NCI-H146 treated with DMSO at 0.1 percent for 48 hours (cell line): ENCODE data around the gene GPR15.
"Not testable (repeated sequence)": the region's sequence is repeated elsewhere in the genome, so short reads cannot be mapped to it uniquely, and the experiment has no call there.

ENCODE experiments used
- DNase-seq: peaks from one replicate; lab custom pipeline; 2025; ENCODE audit not compliant: unreplicated experiment; lab: John Stamatoyannopoulos, UW

GPR15 gene

GRCh38 chr3:98556164-98557130 is 24.7 kb downstream of the GPR15 start:
- no peak for DNase-seq

- no peak for DNase-seq
Observed at GRCh38 chr3:98557324-98558010, 25.7 kb downstream of the GPR15 start.

GRCh38 chr3:98558100-98558827 is 26.5 kb downstream of the GPR15 start:
- no peak for DNase-seq

GRCh38 chr3:98559769-98560168 is 28.0 kb downstream of the GPR15 start:
- DNase-seq: not testable (repeated sequence)

GRCh38 chr3:98560911-98561310 is 29.1 kb downstream of the GPR15 start:
- no peak for DNase-seq

- DNase-seq: no peak
Observed at GRCh38 chr3:98561727-98562521, 30.1 kb downstream of the GPR15 start.

- no peak for DNase-seq
Observed at GRCh38 chr3:98563661-98564281, 32.0 kb downstream of the GPR15 start.

- DNase-seq: no peak
Observed at GRCh38 chr3:98564282-98565005, 32.7 kb downstream of the GPR15 start.

GRCh38 chr3:98565237-98565643 is 33.5 kb downstream of the GPR15 start:
- DNase-seq: no peak

- DNase-seq: no peak
Observed at GRCh38 chr3:98565843-98566242, 34.1 kb downstream of the GPR15 start.

GRCh38 chr3:98567666-98568270 is 36.0 kb downstream of the GPR15 start:
- DNase-seq: no peak

- no peak for DNase-seq
Observed at GRCh38 chr3:98568402-98568801, 36.6 kb downstream of the GPR15 start.

GRCh38 chr3:98573181-98573728 is 41.5 kb downstream of the GPR15 start:
- no peak for DNase-seq

GRCh38 chr3:98574132-98574531 is 42.4 kb downstream of the GPR15 start:
- no peak for DNase-seq

- DNase-seq: no peak
Observed at GRCh38 chr3:98577178-98577895, 45.6 kb downstream of the GPR15 start.

GRCh38 chr3:98580401-98581386 is 48.9 kb downstream of the GPR15 start:
- no peak for DNase-seq

- no peak for DNase-seq
Observed at GRCh38 chr3:98581474-98581873, 49.7 kb downstream of the GPR15 start.
